Skin epidermis (tissue), 12 donors: ENCODE measurements around the gene CSNK1G1.
A peak's percentile ranks its signal among the peaks of the same experiment; 100 is the strongest.

Experiments used
- H3K27ac ChIP-seq, 21 experiments: fragments of 200-600 bp; sonication (generic) in 11 of 21; one replicate each; pipeline ENCODE4 v1.5.0; 2020; ENCODE audit warnings: mild to moderate bottlenecking in 3 of 21, inconsistent platforms in 2 of 21, moderate library complexity in 2 of 21
- H3K4me3 ChIP-seq, 7 experiments: fragments of 200-600 bp; sonication (generic) in 2 of 7; one replicate each; pipeline ENCODE4 v1.5.0; 2020; ENCODE audit warnings: inconsistent platforms in 2 of 7, mild to moderate bottlenecking in 2 of 7, moderate library complexity in 1 of 7

The CSNK1G1 gene

DNA sequence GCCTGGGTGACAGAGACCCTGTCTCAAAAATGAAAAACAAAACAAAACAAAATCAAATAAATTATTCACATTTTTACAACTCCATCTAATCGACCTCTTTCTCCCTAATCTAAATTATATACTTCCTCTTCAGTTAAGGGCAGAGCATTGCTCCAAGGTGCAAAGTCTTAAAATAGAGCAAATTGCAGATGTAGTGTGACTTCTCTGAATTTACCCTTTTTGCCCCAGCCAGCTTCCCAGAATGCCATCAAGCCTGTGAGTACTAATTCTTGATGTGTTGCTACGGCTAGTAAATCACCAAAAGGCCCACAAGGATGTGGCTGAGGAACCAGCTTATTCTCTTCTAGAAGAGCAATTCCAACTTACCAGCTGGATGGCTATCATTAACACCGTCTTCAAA is 139.8 kb downstream of the CSNK1G1 start:
- Histone ChIP-seq H3K27ac (no peak overlapping the region), H3K4me3 (no peak overlapping the region)

DNA sequence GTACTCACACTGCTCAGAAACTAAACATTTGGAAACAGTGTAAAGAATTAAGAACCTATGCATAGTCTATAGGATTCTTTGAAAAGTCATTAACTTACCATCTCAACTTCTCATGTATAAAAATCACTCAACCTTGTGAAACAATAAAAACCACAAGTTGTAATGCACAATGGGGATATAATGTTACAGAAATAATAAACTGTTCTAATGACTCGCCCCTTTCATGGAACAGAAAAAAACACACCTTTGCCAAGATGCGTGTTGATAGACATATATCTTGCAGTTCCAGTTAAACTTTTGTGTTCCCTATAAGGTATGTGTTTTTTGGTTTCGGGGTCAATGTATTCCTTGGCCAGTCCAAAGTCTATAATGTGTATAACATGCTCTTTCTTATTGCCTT is 142.3 kb downstream of the CSNK1G1 start:
- H3K4me3 ChIP-seq: no peak overlapping the region

DNA sequence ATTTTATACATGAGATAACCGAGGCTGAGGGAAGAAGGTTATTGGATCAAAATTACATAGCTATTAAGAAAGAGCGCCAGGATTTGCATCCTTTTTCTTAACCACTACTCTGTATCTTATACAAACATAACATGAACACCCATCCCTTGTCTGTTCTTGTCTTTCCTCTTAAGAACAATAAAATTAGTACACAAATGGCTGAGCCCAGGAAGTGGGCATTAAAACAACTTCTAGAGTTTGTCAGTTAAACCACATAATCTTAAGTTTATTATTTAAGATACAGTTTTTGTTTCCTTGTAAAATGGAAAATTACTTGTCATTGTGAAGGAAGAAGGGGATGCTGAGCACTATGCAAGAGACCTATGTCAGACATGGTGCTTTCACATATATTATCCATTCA is 144.3 kb downstream of the CSNK1G1 start:
- H3K4me3 ChIP-seq: no peak overlapping the region
- no peak overlapping the region for H3K27ac ChIP-seq

More for the DNA sequence above, 142.3 kb downstream of the CSNK1G1 start:
- H3K27ac ChIP-seq: no peak overlapping the region

- Histone ChIP-seq H3K27ac (no peak overlapping the region), H3K4me3 (no peak overlapping the region)
These were observed 145.6 kb downstream of the CSNK1G1 start for GRCh38 chr15:64210371-64210770.

- no peak overlapping the region for H3K27ac ChIP-seq
- H3K4me3 ChIP-seq: no peak overlapping the region
These were observed 146.2 kb downstream of the CSNK1G1 start for GRCh38 chr15:64209680-64210334.

DNA sequence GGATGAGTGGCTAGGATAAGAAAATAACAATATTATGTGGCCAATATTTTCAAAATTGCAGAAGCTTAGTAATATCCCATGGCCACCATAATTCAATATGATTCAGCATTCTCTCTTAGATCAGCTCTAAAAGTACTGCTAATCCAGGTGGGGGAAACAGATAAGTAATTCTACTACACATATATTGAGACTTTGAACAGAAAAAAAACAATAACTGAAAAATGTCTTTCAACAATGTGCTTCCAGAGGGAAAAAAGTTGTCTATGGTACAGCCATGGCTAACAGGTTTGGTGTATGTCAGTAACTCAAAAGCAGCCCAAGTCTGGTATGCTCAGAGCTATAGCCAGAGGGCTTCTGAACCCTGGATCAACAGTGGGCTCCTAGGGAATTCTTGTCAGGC is 150.8 kb downstream of the CSNK1G1 start:
- no peak overlapping the region for H3K27ac ChIP-seq
- no peak overlapping the region for H3K4me3 ChIP-seq

- H3K4me3 ChIP-seq: no peak overlapping the region
- no peak overlapping the region for H3K27ac ChIP-seq
These were observed 158.5 kb downstream of the CSNK1G1 start for GRCh38 chr15:64197425-64197824.

GRCh38 chr15:64193971-64194370 is 162.0 kb downstream of the CSNK1G1 start:
- H3K4me3 ChIP-seq: no peak overlapping the region
- no peak overlapping the region for H3K27ac ChIP-seq

DNA sequence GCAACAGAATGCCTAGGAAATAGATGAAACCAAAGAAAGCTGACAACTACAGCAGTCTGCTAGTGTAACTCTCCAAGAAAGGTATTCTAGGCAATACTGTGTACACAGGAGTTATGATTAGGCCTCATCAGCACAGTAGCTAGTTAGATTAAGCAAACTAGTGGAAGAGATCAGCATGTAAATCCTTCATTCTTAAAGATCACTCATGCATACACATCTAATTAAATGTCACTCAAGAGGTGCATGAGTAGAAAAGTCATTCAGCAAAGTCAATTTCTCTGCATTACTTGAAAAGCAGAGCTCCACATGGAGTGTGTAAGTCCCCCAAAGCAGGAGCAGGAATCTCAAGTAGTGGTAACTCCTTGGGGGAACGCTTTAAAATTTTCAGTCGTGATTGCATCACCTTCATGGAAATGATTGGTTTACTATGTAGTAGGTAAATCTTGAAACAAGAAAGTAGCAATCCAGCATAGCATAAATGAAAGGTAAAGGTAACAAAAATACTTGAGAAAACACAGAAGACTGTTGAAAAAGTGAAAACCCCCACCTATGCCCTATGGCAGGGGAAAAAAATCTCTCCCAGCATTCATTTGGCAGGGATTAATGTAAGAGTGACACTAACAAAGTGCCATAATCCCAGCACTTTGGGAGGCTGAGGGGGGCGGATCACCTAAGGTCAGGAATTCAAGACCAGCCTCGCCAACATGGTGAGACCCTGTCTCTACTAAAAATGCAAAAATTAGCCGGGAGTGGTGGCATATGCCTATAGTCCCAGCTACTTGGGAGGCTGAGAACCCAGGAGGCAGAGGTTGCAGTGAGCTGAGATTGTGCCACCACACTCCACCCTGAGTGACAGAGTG is 163.8 kb downstream of the CSNK1G1 start:
- H3K27ac ChIP-seq: no peak overlapping the region
- H3K4me3 ChIP-seq: no peak overlapping the region

GRCh38 chr15:64187396-64188191 is 168.4 kb downstream of the CSNK1G1 start:
- peak overlapping the region in 1 of 7 experiments; percentile 4 for H3K4me3 ChIP-seq
- peak overlapping the region in 14 of 21 experiments; percentile 7 to 79 (median 63) for H3K27ac ChIP-seq

- no peak overlapping the region for H3K4me3 ChIP-seq
- H3K27ac ChIP-seq: no peak overlapping the region
These were observed 170.6 kb downstream of the CSNK1G1 start for GRCh38 chr15:64185146-64185911.

DNA sequence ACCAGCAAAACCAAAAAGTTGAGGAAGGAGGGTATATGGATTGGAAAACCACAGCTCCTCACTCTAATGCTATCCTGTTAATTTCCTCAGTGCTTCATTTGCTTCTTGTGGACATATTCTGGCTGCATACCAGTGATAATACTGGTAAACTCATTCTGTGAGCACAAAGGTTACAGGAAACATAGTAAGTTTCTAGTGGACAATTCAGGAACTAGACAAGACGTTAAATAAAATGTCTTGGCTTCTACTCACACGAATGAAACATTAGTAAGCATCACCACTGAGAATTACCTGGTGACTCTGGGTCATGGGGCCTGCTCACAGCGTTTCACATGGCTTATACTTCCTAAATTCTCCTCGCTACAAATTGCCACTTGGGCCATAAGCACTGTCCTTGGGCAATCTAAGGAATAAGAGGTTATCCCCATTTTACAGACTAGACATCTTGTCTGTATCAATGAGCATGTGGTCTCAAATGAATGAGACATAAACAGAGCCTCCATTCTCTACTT is 173.1 kb downstream of the CSNK1G1 start:
- Histone ChIP-seq H3K4me3 (no peak overlapping the region), H3K27ac (no peak overlapping the region)

- Histone ChIP-seq H3K27ac (no peak overlapping the region), H3K4me3 (no peak overlapping the region)
These were observed 175.6 kb downstream of the CSNK1G1 start for GRCh38 chr15:64180235-64180824.

- Histone ChIP-seq H3K27ac (no peak overlapping the region), H3K4me3 (no peak overlapping the region)
These were observed 189.7 kb downstream of the CSNK1G1 start for GRCh38 chr15:64166102-64166890.

- Histone ChIP-seq H3K4me3 (no peak overlapping the region), H3K27ac (peak overlapping the region in 14 of 21 experiments; percentile 26 to 93 (median 88))
These were observed 191.5 kb downstream of the CSNK1G1 start for GRCh38 chr15:64164436-64164835.

- peak overlapping the region; percentile 65 to 90 (median 76) for H3K4me3 ChIP-seq
- H3K27ac ChIP-seq: peak overlapping the region in 20 of 21 experiments; percentile 64 to 97 (median 88)
These were observed 192.2 kb downstream of the CSNK1G1 start for GRCh38 chr15:64163659-64164362.

GRCh38 chr15:64162869-64163658 is 192.9 kb downstream of the CSNK1G1 start, which contains the start of gene PPIB:
TSS of gene PPIB (minus strand) at chr15:64163022. CDS start at chr15:64162986, 36 bp downstream.
- peak within 1 kb of the TSS; percentile 7 to 97 (median 87) for H3K27ac ChIP-seq
- peak within 1 kb of the TSS; percentile 65 to 90 (median 76) for H3K4me3 ChIP-seq
